T-helper 2 cell (primary cell): Measurements from ENCODE around the gene IFT122.

Source experiments
- DNase-seq, 5 experiments: peaks; one replicate each; pipeline versions ENCODE4 v3.0.0 to v3.0.0-alpha.2; 2012 to 2022

The IFT122 gene

DNA sequence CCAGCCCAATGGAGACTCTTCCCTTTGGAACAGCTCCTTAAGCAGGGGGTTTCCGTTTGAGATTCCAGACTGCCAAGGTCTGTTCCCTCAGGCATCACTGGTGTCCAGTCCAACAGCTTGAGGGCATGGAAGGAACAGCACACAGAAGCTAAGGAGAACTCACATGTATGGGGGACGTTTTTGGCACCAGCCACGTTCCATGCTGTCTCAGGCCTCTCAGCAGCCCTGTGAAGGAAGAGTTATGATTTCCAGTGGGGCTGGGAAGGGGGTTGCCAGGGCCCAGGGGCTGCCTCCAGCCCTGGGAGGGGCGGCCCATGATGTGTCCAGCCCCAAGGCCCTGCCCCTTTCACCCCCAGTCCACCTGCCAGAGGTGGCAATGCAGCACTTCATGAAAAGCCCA, 80.9 kb downstream of the IFT122 start:
- DNase-seq = no peak

GRCh38 chr3:129521611-129522010, 81.6 kb downstream of the IFT122 start:
- no peak for DNase-seq

DNA sequence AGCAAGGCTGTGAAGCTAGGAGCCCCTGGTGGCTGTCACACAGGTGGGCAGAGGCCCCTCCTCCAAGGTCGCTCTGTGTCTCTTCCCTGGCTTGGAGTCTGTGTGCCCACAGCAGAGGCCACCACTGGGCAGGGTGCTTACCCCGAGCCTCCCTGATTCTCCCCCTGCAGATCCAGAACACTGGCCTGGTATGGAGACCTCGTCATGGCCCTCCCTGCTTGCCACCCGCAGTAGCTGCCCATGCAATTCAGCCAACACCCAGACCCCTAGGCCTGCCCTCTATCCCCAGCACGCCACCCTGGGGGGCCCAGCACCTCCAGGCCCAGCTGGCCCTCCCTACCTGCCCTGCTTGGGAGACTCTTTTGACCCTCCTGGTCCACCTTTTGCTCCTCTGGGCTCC, 82.9 kb downstream of the IFT122 start:
- DNase-seq = no peak

DNA sequence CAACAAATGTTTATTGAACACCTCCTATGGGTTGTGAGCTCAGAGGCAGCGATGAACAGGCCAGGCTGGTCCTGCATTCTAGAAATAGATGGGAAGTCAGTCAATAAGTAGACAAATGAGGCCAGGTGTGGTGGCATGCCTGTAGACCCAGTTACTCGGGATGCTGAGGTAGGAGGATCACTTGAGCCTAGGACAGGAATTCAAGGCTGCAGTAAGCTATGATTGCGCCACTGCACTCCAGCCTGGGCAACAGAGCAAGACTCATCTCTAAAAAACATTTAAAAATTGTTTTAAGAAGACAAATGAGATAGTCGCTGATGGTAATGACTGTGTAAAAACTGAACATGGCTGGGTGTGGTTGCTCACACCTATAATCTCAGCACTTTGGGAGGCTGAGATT, 84.1 kb downstream of the IFT122 start:
- no peak for DNase-seq

- no peak for DNase-seq
Observed at GRCh38 chr3:129525341-129525968, 85.4 kb downstream of the IFT122 start.

DNA sequence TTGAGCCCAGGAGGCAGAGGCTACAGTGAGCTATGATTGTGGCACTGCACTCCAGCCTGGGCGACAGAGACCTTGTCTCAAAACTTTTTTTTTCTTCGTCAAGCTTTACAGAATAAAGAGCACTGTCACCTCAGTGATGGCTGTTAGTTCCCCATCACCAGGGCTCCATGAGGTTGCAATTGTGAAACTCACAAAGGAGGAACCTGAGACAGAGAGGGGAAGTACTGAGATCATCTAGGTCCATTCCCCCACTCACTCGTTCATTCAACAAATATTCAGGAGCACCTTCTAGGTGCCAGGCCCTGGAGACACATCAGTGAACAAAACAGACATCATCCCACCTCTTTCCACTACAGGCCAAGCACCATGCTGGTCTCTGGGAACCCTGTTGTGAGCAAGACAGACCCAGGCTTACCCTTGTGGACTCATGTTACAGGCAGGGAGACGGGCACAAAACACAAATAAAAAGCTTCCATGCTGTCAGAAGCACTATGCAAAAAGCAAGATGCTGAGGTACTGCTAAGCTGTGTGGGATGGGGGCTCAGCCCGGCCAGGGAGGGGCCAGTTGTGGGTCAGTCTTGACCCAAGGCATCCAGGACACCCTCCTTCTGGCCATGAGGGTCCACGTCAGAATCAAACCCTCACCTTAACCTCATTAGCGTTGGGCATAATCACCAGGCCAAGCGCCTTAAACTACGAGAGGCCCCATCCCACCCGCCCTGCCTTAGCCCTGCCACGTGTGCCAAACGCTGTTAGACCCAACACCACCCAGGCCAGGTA, 86.3 kb downstream of the IFT122 start:
- no peak for DNase-seq

GRCh38 chr3:129527262-129527661, 87.2 kb downstream of the IFT122 start:
- no peak for DNase-seq

- no peak for DNase-seq
Observed at GRCh38 chr3:129528589-129529100, 88.6 kb downstream of the IFT122 start, which contains the start of gene RHO. Gene RHO, plus strand, starts transcription at chr3:129528639. Its CDS starts 95 bp downstream, at chr3:129528734.

DNA sequence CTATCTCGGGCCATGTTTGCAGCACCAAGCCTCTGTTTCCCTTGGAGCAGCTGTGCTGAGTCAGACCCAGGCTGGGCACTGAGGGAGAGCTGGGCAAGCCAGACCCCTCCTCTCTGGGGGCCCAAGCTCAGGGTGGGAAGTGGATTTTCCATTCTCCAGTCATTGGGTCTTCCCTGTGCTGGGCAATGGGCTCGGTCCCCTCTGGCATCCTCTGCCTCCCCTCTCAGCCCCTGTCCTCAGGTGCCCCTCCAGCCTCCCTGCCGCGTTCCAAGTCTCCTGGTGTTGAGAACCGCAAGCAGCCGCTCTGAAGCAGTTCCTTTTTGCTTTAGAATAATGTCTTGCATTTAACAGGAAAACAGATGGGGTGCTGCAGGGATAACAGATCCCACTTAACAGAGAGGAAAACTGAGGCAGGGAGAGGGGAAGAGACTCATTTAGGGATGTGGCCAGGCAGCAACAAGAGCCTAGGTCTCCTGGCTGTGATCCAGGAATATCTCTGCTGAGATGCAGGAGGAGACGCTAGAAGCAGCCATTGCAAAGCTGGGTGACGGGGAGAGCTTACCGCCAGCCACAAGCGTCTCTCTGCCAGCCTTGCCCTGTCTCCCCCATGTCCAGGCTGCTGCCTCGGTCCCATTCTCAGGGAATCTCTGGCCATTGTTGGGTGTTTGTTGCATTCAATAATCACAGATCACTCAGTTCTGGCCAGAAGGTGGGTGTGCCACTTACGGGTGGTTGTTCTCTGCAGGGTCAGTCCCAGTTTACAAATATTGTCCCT, 89.6 kb downstream of the IFT122 start:
- no peak for DNase-seq

GRCh38 chr3:129530251-129530791, 90.3 kb downstream of the IFT122 start:
- no peak for DNase-seq

GRCh38 chr3:129530821-129531220, 90.8 kb downstream of the IFT122 start:
- no peak for DNase-seq

DNA sequence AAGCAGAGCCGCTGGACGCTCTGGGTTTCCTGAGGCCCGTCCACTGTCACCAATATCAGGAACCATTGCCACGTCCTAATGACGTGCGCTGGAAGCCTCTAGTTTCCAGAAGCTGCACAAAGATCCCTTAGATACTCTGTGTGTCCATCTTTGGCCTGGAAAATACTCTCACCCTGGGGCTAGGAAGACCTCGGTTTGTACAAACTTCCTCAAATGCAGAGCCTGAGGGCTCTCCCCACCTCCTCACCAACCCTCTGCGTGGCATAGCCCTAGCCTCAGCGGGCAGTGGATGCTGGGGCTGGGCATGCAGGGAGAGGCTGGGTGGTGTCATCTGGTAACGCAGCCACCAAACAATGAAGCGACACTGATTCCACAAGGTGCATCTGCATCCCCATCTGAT, 91.7 kb downstream of the IFT122 start:
- no peak for DNase-seq

GRCh38 chr3:129532261-129532660, 92.2 kb downstream of the IFT122 start:
- DNase-seq = no peak

DNA sequence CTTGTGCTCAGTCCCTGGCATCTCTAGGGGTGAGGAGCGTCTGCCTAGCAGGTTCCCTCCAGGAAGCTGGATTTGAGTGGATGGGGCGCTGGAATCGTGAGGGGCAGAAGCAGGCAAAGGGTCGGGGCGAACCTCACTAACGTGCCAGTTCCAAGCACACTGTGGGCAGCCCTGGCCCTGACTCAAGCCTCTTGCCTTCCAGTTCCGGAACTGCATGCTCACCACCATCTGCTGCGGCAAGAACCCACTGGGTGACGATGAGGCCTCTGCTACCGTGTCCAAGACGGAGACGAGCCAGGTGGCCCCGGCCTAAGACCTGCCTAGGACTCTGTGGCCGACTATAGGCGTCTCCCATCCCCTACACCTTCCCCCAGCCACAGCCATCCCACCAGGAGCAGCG, 93.4 kb downstream of the IFT122 start:
- no peak for DNase-seq

DNA sequence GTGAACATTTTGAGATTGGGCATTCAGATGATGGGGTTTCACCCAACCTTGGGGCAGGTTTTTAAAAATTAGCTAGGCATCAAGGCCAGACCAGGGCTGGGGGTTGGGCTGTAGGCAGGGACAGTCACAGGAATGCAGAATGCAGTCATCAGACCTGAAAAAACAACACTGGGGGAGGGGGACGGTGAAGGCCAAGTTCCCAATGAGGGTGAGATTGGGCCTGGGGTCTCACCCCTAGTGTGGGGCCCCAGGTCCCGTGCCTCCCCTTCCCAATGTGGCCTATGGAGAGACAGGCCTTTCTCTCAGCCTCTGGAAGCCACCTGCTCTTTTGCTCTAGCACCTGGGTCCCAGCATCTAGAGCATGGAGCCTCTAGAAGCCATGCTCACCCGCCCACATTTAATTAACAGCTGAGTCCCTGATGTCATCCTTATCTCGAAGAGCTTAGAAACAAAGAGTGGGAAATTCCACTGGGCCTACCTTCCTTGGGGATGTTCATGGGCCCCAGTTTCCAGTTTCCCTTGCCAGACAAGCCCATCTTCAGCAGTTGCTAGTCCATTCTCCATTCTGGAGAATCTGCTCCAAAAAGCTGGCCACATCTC, 94.5 kb downstream of the IFT122 start:
- no peak for DNase-seq

- DNase-seq = no peak
Observed at GRCh38 chr3:129535075-129535474, 95.1 kb downstream of the IFT122 start.

- DNase-seq = no peak
Observed at GRCh38 chr3:129536374-129536667, 96.3 kb downstream of the IFT122 start.

- no peak for DNase-seq
Observed at GRCh38 chr3:129536804-129537203, 96.8 kb downstream of the IFT122 start.

DNA sequence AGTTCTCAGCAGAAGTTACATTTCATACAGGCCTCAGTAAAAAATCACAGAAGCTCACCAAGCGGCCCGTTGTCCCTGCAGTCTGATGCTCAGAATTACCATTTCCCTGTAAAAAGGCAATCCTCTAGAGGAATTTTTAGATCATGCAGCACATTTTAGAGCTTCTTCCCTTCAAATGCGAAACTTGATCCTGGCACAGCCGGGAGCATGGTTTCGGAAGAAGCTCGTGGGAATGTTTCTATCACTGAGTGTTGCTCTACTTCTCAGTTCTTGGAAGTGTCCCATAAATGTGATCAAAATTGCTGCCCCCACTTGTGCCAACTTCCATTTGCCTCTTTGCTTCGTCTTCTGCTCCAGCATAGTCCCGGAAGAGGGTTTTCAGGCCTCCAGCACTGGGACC, 99.2 kb downstream of the IFT122 start:
- no peak for DNase-seq

GRCh38 chr3:129540776-129541516, 100.9 kb downstream of the IFT122 start:
- no peak for DNase-seq

GRCh38 chr3:129542747-129543146, 102.7 kb downstream of the IFT122 start:
- no peak for DNase-seq

DNA sequence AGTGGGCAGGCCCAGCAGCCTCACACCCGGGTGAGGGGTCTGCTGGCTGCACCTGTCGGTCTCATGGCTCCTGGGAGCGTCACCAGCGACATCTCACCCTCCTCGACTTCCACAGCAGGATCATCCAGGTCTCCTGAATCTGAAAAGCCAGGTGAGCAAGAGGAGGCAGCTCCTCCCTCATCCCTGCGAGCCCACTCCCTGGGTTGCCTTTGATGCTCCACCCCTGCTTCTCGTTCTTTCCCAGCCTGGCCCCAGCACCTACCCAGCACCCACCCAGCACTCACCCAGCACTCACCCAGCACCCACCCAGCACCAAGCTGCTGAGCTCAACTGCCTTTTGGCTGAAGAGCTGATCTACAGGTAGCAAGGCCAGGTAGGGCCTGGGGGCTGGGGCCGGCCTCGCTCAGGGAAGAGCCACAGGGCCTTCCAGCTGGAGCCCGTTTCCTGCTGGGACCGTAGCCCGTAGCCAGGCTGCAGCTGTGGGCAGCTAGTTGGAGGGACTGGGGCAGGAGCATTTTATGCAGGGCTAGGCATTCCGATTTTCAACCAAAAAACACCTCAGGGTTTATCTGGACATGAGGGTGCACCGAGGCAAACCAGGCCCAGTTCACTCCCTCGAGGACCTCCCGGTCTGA, 103.2 kb downstream of the IFT122 start, which contains the start of gene H1-8:
H1-8 (plus strand) TSS at position 20 of the 635 bp plus-strand sequence; CDS start at position 64, 44 bp downstream.
- no peak for DNase-seq
